Lower leg skin (tissue), 3 donors: Measurements from ENCODE around the gene RTL3.

ENCODE experiments used
- CTCF ChIP-seq, 3 donors: fragments of 450-650 bp; IDR thresholded peaks; one replicate each; pipeline ENCODE4 v1.5.1; 2016; ENCODE audit warnings: antibody characterized with exemption in 3 of 3, mild to moderate bottlenecking in 3 of 3, moderate library complexity in 2 of 3
- POLR2A ChIP-seq, 2 donors: fragments of 450-650 bp; IDR thresholded peaks; one replicate each; pipeline ENCODE4 v1.6.1; 2016 to 2017; ENCODE audit warnings: antibody characterized with exemption in 2 of 2, mild to moderate bottlenecking in 1 of 2, moderate library complexity in 1 of 2

GRCh38 chrX:78708816-78709215 is 49.7 kb upstream of the RTL3 start:
- TF ChIP-seq CTCF (IDR thresholded peaks at IDR 0.05): no peak
- TF ChIP-seq POLR2A (IDR thresholded peaks at IDR 0.05): no peak
